Islet of Langerhans (tissue), 1 donor: ENCODE results near the gene BTNL9.
"Not testable (repeated sequence)": the region's sequence is repeated elsewhere in the genome, so short reads cannot be mapped to it uniquely, and the experiment has no call there.

Experiments used
- FAIRE-seq: peaks from one replicate; lab custom pipeline; 2011; peaks lifted over from hg19 to GRCh38; lab: Jason Lieb, UNC

The BTNL9 gene

DNA sequence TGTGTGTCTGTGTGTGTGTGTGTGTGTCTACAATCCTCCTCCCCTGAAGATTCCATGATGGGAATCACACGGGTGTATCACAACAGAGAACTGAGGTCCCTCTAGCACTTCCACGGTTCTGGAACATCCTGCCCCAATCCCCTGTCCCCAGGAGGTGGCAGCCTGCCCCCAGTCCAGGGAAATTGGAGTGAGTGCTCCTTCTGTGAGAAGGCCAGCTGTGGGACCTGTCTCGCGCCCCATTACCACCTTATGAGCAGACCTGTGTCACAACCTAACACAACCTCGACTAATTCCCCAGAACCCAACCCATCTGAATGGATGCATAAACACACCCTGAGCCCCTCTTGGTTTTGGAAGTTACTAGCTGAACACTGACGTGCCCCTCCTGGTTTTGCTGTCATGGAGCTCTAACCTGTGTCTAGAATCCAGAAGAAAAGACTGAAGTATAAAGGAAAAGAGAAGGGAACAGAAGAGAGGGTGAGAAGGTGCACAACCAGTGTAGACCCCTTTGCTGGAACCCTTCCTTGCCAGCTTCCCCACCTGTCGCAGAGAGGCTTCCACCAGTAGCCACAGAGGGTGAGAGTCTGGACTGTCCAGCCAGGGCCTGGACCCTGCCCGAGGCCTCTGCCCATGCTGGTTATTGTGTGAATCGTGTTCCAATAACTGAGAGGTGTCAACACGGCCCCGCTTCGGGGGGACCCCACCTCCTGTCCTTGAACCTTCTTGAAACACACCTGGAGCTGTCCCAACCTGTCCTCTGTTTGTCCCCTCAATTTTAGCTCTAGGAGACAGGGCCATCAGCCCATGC is 3.4 kb downstream of the BTNL9 start:
- no peak for FAIRE-seq

GRCh38 chr5:181044093-181044599 is 4.1 kb downstream of the BTNL9 start:
- FAIRE-seq = no peak

GRCh38 chr5:181044662-181045305 is 4.7 kb downstream of the BTNL9 start:
- no peak for FAIRE-seq

GRCh38 chr5:181045316-181045715 is 5.2 kb downstream of the BTNL9 start:
- FAIRE-seq = no peak

DNA sequence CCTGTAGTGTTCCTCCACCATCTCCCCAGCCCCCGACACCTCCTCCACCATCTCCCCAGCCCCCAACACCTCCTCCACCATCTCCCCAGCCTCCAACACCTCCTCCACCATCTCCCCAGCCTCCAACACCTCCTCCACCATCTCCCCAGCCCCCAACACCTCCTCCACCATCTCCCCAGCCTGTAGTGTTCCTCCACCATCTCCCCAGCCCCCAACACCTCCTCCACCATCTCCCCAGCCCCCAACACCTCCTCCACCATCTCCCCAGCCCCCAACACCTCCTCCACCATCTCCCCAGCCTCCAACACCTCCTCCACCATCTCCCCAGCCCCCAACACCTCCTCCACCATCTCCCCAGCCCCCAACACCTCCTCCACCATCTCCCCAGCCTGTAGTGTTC is 5.8 kb downstream of the BTNL9 start:
- not testable (repeated sequence) for FAIRE-seq

GRCh38 chr5:181047288-181047687 is 7.2 kb downstream of the BTNL9 start:
- FAIRE-seq = no peak

- FAIRE-seq = no peak
Measured at GRCh38 chr5:181047921-181048320, 7.9 kb downstream of the BTNL9 start.

GRCh38 chr5:181050016-181050415 is 9.9 kb downstream of the BTNL9 start:
- FAIRE-seq = no peak

- FAIRE-seq = no peak
Measured at GRCh38 chr5:181051841-181052671, 12.0 kb downstream of the BTNL9 start.

DNA sequence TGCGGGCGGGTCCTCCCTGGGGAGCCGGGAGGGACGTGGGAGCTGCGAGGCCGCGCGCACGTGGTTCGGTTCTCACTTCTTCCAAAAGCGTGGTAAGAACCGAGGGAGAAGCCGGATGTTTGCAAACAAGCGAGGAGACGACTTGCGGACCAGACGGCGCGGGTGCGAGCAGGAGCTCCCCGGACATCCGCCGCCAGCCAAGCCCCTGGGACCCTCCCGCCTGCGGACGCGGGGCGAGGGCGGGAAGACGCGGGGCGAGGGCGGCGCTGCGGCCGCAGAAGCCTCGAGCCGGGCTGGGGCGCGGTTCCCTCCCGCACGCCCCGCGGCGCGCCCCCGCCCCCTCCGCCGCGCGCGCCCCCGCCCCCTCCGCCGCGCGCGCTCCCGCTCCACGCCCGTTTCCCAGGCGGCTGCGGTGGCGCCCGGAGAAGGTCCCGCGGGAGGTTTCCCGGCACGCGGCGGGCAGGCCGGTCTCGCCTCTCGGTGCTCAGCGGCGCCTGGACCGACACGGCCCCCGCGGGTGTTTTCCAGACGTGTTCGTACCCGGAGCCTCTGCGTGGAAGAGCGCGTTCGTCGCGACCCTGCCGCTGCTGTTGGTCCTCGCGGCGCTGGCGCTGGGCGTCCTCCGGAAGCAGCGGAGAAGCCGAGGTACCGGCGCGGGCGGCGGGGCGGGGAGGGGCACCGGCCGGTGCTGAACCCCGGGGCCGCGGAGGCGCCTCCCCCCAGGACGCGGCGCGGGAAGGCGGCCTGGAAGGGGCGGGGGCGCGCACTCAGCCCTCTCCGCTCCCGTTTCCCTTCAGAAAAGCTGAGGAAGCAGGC is 12.8 kb downstream of the BTNL9 start:
- FAIRE-seq = no peak

DNA sequence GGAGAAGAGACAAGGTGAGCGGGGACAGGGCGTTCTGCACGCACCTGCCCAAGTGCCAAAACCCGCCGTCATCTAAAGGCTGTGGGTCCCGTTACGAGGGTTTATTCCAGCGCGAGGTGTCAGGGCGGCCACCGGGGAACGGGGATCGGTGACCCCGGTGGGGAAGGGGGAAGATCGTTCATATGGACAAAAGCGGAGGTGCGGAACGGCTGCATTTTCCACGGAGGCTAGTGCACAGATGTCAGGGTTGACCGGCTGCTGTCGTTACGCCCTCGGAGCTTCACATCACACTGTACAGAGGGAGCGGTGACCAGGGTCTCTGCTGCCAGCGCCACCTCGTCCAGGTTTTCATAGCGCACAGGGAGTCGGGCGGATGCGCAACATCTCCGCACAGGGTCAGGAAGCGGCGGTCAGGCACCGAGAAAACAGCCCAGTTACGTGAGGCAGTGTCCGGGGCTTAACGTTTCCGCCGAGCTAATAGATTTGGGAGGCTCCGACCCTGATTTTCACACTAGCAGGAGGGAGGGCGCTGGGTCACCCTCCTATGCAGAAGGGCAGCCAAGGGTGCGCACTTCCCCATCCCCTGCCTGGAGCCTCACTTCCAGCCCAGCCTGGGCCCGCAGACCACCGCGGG is 13.5 kb downstream of the BTNL9 start:
- no peak for FAIRE-seq

- no peak for FAIRE-seq
Measured at GRCh38 chr5:181054138-181054537, 14.1 kb downstream of the BTNL9 start.

- no peak for FAIRE-seq
Measured at GRCh38 chr5:181054871-181055459, 14.9 kb downstream of the BTNL9 start.

GRCh38 chr5:181056431-181056830 is 16.4 kb downstream of the BTNL9 start:
- FAIRE-seq = no peak

GRCh38 chr5:181058321-181058720 is 18.3 kb downstream of the BTNL9 start:
- FAIRE-seq = no peak

- FAIRE-seq = no peak
Measured at GRCh38 chr5:181058786-181059296, 18.8 kb downstream of the BTNL9 start.

DNA sequence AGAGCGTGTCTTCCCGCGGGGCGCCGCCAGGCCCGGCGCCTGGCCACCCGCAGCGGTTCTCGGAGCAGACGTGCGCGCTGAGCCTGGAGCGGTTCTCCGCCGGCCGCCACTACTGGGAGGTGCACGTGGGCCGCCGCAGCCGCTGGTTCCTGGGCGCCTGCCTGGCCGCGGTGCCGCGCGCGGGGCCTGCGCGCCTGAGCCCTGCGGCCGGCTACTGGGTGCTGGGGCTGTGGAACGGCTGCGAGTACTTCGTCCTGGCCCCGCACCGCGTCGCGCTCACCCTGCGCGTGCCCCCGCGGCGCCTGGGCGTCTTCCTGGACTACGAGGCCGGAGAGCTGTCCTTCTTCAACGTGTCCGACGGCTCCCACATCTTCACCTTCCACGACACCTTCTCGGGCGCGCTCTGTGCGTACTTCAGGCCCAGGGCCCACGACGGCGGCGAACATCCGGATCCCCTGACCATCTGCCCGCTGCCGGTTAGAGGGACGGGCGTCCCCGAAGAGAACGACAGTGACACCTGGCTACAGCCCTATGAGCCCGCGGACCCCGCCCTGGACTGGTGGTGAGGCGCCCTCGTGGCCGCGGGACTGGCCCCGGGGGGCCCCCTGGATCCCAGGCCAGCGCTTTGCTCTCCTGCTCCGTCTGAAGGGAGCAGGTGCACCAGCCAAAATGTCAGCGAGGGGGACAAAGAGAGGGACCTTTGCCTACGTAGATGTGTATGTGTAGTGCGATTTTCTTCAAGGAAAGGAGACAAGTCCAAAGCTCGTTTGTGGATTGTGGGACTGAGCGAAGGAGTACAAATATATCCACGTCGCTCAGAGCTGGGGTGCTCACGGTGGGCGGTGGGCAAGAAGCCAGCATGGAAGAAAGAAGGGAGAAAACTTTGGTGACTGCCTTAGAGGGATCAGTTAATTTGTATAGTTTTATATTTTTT is 19.5 kb downstream of the BTNL9 start:
- no peak for FAIRE-seq

GRCh38 chr5:181060231-181060590 is 20.1 kb downstream of the BTNL9 start:
- no peak for FAIRE-seq

- FAIRE-seq = no peak
Measured at GRCh38 chr5:181060924-181061323, 20.9 kb downstream of the BTNL9 start.

GRCh38 chr5:181061645-181062044 is 21.6 kb downstream of the BTNL9 start:
- FAIRE-seq = no peak
